Glomerular endothelial cell (primary cell): ENCODE data around the gene MIA. TPM values are rescaled to one million over a fixed set of nuclear protein-coding genes. Genes with fewer than 3 reads are reported as not detected.
"Not testable (repeated sequence)": the region's sequence is repeated elsewhere in the genome, so short reads cannot be mapped to it uniquely, and the experiment has no call there.

Experiments
- DNase-seq: peaks from one replicate; pipeline ENCODE4 v3.0.0-alpha.2; 2011; ENCODE audit warnings: low read depth, low spot score; ENCODE audit errors: extremely low read depth
- total RNA-seq: library from RNA; depleted of rRNA; stranded (reverse); fragments of >200 nt; gene quantifications from 2 replicates; pipeline ENCODE4 v1.2.3, GENCODE V29; 2015

Gene MIA
- total RNA-seq, 1 donor from 2014 or later, result not detected

DNA sequence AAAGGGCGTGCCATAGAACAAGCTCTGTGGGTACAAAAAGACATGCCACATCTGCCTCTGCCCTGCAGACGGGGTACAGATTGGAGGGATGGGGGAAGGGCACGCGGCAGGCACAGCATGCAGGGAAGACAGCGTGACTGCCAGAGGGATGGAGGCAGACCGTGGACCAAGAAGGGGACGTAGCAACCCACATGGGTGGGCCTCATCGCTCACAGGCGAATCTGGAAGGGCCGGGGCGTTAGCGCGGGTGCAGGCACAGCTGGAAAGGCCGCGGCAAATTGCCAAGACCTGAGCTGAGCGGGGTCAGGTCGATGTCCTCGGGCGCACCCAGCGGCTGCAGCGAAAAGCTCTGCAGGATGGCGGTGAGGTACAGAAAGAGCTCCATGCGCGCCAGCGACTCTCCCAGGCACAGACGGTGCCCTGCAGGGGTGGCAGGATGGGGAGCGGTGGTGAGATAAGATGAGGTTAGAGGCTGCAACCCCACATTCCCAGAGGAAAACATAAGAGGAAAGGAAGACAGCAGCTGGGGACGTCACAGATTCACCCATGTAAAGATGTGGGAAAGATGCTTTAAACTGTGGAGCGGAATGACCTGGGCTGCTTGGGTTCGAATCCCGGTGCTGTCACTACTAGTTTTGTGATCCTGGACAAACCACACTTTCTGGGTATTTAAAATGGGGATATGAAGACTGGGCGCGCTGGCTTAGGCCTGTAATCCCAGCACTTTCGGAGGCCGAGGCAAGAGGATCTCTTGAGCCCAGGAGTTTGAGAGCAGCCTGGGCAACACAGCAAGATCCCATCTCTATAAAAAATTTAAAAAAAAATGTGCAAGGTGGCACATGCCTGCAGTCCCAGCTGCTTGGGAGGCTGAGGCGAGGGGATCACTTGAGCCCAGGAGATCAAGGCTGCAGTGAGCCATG is 43.4 kb downstream of the MIA start:
- not testable (repeated sequence) for DNase-seq

GRCh38 chr19:40819479-40820234 is 44.3 kb downstream of the MIA start:
- not testable (repeated sequence) for DNase-seq

DNA sequence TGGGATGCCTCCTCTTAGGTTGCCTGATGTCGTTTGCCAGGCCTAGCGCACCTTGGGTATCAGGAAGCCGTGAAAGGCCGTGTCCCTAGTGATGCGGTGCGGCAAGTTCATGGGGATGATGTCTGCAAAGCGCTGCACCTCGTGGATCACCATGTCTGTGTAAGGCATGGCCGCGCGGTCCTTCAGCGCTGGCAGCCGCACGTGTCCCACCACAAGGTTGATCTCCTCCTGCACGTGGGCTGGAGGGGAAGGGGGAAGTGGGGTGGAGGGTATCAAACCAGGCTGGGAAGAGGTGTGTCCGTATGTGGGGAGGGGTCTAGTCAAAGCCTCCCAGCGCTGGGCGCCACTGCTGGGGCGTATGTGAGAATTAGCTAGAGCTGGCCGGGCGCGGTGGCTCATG is 46.8 kb downstream of the MIA start:
- no peak for DNase-seq

DNA sequence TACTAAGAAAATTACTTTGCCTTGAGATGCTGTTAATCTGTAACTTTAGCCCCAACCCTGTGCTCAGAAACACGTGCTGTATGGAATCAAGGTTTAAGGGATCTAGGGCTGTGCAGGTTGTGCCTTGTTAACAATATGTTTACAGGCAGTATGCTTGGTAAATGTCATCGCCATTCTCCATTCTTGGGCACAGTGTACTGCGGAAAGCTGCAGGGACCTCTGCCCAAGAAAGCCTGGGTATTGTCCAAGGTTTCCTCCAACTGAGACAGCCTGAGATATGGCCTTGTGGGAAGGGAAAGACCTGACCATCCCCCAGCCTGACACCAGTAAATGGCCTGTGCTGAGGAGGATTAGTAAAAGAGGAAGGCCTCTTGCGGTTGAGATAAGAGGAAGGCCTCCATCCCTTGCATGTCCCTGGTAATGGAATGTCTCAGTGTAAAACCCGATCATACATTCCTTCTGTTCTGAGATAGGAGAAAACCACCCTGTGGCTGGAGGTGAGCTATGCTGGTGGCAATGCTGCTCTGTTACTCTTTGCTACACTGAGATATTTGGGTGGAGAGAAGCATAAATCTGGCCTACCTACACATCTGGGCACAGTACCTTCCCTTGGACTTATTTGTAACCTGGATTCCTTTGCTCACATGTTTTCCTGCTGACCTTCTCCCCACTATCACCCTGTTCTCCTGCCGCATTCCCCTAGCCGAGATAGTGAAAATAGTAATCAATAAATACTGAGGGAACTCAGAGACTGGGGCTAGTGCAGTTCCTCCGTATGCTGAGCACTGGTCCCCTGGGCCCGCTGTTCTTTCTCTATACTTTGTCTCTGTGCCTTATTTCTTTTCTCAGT is 47.6 kb downstream of the MIA start:
- not testable (repeated sequence) for DNase-seq

GRCh38 chr19:40824916-40825315 is 49.6 kb downstream of the MIA start:
- not testable (repeated sequence) for DNase-seq

DNA sequence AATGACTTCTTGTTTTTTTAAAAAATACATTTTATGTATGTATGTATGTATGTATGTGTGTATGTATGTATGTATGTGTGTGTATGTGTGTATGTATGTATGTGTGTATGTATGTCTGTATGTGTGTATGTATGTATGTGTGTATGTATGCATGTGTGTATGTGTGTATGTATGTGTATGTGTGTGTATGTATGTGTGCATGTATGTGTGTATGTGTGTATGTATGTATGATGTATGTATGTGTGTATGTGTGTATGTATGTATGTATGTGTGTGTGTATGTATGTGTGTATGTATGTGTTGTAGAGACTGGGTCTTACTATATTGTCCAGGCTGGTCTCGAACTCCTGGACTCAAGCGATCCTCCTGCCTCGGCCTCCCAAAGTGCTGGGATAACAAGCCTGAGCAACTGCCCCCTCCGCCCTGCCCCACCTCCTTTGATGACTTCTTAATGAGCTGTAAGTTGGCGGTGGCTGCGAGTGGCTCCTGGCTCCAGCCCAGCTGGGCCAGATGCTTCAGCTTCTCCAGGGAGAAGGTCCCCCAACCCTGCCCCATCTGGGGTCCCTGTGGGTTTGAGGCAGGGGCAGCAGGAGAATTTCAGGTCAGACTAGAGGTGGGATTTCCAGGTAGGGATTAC is 50.3 kb downstream of the MIA start:
- not testable (repeated sequence) for DNase-seq

DNA sequence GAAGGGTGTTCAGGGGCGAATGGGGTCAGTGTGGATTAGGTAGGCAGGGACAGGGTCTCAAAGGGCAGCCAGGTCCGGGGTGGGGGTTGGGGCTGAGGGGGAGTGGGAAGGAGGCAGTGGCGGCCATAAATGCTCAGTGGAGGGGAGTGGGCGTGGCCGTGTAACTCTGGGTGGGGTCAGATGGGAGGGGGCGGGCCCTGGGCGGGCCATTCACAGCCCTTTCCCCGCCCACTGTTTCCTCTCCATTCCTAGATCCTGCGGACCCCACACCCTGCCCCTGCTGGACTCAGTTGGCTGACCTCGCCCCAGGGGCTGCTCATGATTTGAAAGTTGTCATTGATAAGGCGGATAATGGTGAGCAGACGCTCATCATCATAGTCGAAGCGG is 51.0 kb downstream of the MIA start:
- not testable (repeated sequence) for DNase-seq

DNA sequence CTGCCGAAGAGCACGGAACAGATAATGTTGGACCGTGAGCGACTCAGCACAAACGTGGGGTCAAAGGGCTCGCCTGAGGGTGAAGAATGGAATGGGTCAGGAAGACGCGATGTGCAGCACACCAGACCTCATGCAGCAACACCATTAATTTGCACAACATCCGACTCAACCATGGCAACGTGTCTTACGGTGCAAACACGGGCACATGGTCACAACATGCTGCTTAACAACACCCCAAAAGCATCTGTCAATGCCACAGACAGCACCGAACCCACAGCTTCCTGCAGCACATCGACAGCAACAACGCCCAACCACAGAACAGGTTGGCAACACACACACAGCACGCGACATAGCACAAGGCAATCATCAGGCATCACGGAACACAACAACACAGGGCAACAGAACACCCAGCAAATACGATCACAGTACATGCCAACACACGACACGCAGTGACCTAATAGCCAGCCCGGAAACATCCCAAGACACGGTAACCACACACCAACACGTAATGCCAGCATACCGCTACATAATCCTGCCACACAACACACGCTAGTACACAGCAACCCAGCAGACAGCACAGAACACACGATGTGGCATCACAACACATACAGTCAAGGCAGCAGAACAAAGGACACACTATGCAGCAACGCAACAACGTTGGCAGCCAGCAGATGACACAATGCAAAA is 51.5 kb downstream of the MIA start:
- DNase-seq, result not testable (repeated sequence)

Other genes with a start within 250 kb of the MIA start
- gene SHKBP1, start 198.6 kb upstream of the MIA start, total RNA-seq, result 91.0 and 91.4 TPM in 2 replicates
- 29.2 and 35.0 TPM in 2 replicates for gene LTBP4, start 174.2 kb upstream of the MIA start, total RNA-seq
- 31.5 and 48.4 TPM in 2 replicates for gene NUMBL, start 84.9 kb upstream of the MIA start, total RNA-seq
- gene COQ8B, start 58.6 kb upstream of the MIA start, total RNA-seq, result 10.2 and 16.1 TPM in 2 replicates
- gene ITPKC, start 58.4 kb upstream of the MIA start, total RNA-seq, result 22.5 and 24.9 TPM in 2 replicates
- gene ACTMAP, start 25.0 kb upstream of the MIA start, total RNA-seq, result 5.7 and 6.7 TPM in 2 replicates
- 64.5 and 85.2 TPM in 2 replicates for gene SNRPA, start 24.3 kb upstream of the MIA start, total RNA-seq
- gene RAB4B, start 2.7 kb downstream of the MIA start, total RNA-seq, result 39.1 and 40.1 TPM in 2 replicates
- 93.6 and 120 TPM in 2 replicates for gene EGLN2, start 23.7 kb downstream of the MIA start, total RNA-seq
- not detected in 2 replicates for gene CYP2A6, start 74.9 kb downstream of the MIA start, total RNA-seq
- not detected in 2 replicates for gene CYP2A7, start 106.7 kb downstream of the MIA start, total RNA-seq
- not detected in 2 replicates for gene CYP2B6, start 215.8 kb downstream of the MIA start, total RNA-seq